Skeletal muscle satellite cell (primary cell): ENCODE data around the gene BMPR1B.
A peak's percentile ranks its signal among the peaks of the same experiment; 100 is the strongest.

Experiments
- H3K27me3 ChIP-seq: 2 replicates; pipeline ENCODE4 v1.7.0; 2013; ENCODE audit warnings: low read length; ENCODE audit not compliant: control insufficient read depth, insufficient read depth
- H3K36me3 ChIP-seq: 2 replicates; pipeline ENCODE4 v1.7.0; 2013; ENCODE audit warnings: mild to moderate bottlenecking, control low read depth, low read length; ENCODE audit not compliant: insufficient read depth
- H3K4me1 ChIP-seq: 2 replicates; pipeline ENCODE4 v1.7.0; 2013; ENCODE audit warnings: low read length; ENCODE audit not compliant: control insufficient read depth, insufficient read depth
- H3K4me2 ChIP-seq: 2 replicates; pipeline ENCODE4 v1.7.0; 2013; ENCODE audit warnings: mild to moderate bottlenecking, low read length
- H3K4me3 ChIP-seq: 2 replicates; pipeline ENCODE4 v1.7.0; 2013; ENCODE audit warnings: low read length
- H3K9ac ChIP-seq: 2 replicates; pipeline ENCODE4 v1.7.0; 2013; ENCODE audit warnings: mild to moderate bottlenecking, low read depth, low read length, moderate library complexity
- H3K9me3 ChIP-seq: replicated peaks from 2 replicates; pipeline ENCODE4 v1.7.0; 2013; ENCODE audit warnings: mild to moderate bottlenecking, control low read depth, low read length

The BMPR1B gene

DNA sequence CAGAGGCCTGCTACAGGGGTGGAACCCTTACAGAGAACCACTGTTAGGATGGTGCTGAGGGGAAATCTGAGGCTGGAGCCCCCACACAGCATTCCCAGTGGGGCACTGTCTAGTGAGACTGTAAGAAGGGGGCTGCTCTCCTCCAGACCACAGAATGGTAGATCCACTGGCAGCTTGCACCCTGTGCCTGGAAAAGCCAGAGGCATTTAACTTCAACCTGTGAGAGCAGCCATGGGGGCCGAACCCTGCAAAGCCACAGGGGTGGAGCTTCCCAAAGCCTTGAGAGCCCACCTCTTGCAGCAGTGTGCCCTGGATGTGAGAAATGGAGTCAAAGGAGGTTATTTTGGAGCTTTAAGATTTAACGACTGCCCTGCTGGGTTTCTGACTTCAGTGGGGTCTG lies 159.4 kb downstream of the BMPR1B start:
- no peaks in the 10 kb centered on the region for H3K27me3 ChIP-seq
- no peaks in the 10 kb centered on the region for H3K9me3 ChIP-seq
- no peak overlapping the region for H3K9ac ChIP-seq
- no peak overlapping the region for H3K4me2 ChIP-seq
- H3K4me1 ChIP-seq: no peaks in the 10 kb centered on the region
- H3K4me3 ChIP-seq: no peak overlapping the region
- H3K36me3 ChIP-seq: no peaks in the 10 kb centered on the region

DNA sequence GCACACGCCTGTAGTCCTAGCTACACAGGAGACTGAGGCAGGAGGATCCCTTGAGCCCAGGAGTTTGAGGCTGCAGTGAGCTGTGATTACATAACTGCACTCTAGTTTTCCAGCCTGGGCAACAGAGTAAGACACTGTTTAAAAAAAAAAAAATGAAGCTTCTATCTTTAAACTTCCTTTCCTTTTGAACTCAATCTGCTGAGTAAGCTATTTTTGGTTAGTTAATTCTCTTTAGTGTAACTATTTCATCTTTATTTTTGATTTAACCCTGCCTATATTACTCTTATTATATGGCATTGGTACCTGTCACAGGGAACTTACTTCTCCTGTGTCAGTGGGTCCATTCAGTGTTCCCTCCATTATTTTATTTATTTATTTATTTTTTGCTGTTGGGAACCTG lies 160.8 kb downstream of the BMPR1B start:
- H3K9ac ChIP-seq: no peak overlapping the region
- no peaks in the 10 kb centered on the region for H3K9me3 ChIP-seq
- no peaks in the 10 kb centered on the region for H3K4me1 ChIP-seq
- H3K27me3 ChIP-seq: no peaks in the 10 kb centered on the region
- no peaks in the 10 kb centered on the region for H3K36me3 ChIP-seq
- no peak overlapping the region for H3K4me3 ChIP-seq
- H3K4me2 ChIP-seq: no peak overlapping the region

DNA sequence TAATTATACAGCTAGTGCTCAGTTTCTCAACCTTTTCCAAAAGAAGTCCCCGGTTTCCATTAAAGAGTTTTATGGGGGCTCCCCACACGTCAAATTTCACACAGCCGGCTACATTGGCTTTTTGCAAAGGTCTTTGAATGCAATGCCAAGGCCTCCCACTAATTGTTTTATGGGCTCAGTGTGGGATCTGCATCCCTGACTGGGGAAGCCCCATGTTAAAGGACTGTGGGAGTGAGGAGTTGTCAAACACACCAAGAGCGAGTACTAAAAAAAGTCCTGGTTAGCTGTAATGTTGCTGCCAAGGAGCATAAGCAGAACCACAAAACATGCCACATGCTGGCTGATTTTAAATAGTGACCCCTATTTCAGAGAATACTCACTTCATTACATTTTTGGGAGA lies 162.6 kb downstream of the BMPR1B start:
- Histone ChIP-seq H3K4me2 (no peak overlapping the region), H3K9me3 (no peaks in the 10 kb centered on the region), H3K4me1 (no peaks in the 10 kb centered on the region), H3K4me3 (no peak overlapping the region), H3K9ac (no peak overlapping the region), H3K27me3 (no peaks in the 10 kb centered on the region), H3K36me3 (no peaks in the 10 kb centered on the region)

DNA sequence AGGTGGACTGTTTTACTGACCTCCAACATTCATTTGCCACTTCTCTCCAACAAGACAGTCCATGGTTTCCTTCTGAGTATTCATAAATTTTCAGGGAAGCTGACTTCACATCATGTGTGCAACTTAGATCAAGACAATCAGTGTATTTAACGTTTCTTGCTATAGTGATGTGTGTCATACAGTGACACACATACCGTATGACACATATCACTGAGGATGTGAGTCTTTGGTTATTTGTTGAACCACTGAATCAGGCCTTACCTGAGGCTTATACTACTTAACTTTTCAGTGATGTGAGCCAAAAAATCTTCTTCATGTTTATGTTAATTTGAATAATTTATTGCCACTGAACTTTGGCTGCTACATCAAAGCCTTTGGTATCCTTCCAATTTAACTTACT lies 166.8 kb downstream of the BMPR1B start:
- Histone ChIP-seq H3K27me3 (no peaks in the 10 kb centered on the region), H3K9ac (no peak overlapping the region), H3K9me3 (no peaks in the 10 kb centered on the region), H3K4me3 (no peak overlapping the region), H3K4me1 (no peaks in the 10 kb centered on the region), H3K36me3 (no peaks in the 10 kb centered on the region), H3K4me2 (no peak overlapping the region)

DNA sequence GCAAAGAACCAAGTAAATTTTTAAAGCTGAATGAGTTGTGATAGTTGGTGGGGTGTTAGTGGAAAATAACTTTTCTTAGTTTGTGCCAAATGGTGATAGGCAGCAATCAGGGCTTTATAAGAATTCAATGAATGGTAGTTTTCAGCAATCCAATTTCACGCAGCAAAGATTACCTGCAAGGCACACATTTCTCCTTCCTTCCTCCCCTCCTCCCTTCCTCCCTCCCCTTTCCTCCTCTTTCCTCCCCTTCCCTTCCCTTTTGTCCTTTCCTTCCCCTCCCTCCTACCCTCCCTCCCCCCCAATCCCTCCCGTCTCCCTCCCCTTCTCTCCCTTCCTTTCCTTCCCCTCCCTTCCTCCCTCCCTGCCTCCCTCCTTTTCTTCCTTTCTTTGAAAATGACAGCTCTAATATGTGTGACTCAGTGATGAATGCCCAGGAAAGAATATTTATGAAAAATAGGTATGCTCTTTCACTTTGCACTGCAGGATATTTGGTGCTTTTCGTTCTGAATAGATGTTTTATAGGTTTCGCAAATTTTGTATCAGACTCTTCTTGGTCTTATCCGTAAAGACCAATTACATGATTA lies 168.1 kb downstream of the BMPR1B start:
- H3K9me3 ChIP-seq: no peaks in the 10 kb centered on the region
- no peak overlapping the region for H3K4me3 ChIP-seq
- H3K36me3 ChIP-seq: no peaks in the 10 kb centered on the region

DNA sequence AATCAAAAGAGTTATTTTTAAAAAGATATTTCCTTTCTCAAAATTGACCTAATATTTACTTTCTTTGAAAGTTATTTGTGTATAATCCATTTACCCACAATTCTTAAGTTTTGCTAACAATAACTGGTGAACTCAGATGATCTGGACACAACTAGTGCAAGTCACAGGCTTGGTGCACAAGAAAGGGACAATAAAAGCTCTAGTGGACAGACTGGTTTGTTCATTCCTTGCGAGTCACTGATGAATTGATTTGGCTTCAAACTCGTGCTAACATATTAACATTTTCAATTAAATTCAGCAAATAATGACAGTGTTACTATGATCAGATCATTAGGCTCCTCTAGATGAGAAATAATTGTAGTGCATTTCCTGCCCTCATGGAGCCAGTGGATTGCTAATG lies 169.2 kb downstream of the BMPR1B start:
- Histone ChIP-seq H3K4me1 (no peaks in the 10 kb centered on the region), H3K9ac (no peak overlapping the region), H3K9me3 (no peaks in the 10 kb centered on the region), H3K4me2 (no peak overlapping the region), H3K4me3 (no peak overlapping the region), H3K36me3 (no peaks in the 10 kb centered on the region), H3K27me3 (no peaks in the 10 kb centered on the region)

More for the DNA sequence above, 168.1 kb downstream of the BMPR1B start:
- Histone ChIP-seq H3K4me2 (no peak overlapping the region), H3K9ac (no peak overlapping the region), H3K4me1 (no peaks in the 10 kb centered on the region), H3K27me3 (no peaks in the 10 kb centered on the region)

DNA sequence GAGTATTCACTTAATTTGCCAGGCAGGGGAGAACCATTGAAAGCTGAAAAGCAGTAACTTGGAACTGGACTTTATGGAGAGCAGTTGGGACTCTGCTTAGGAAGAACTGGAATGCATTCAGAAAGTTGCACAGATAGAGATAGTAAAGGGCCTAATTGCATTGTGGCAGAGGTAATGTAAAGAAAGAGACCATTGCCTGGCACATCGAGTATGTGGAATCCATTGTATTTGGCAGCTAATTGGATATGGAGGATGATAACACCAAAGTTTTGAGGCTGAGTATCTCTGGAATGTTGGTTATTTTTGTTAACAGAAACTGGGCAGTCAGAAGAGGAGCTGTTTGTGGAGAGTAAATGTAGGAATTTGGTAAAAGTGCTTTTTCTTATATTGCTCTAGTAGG lies 169.9 kb downstream of the BMPR1B start:
- Histone ChIP-seq H3K36me3 (no peaks in the 10 kb centered on the region), H3K27me3 (no peaks in the 10 kb centered on the region), H3K4me1 (no peaks in the 10 kb centered on the region)

DNA sequence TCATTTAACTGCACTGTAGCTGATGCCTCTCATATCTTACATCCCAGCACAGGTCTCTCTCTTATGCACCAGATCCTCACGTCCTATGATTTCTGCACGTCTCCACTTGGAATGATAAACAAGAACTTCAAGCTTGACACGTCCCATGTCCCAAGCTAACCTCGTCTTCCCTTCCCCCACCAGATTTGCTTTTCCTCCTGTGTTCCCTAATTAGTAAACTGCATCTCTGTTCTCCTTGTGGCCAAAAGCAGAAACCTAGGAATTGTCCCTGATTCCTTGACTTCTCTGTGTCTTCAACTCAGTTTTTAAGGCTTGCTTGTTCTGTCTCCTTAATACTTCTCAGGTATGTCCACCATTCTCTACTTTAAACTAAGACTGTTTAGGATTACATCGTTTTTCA lies 171.9 kb downstream of the BMPR1B start:
- Histone ChIP-seq H3K4me2 (no peak overlapping the region), H3K4me3 (no peak overlapping the region), H3K4me1 (peaks cover 14% of the 10 kb centered on the region), H3K9me3 (no peaks in the 10 kb centered on the region), H3K36me3 (no peaks in the 10 kb centered on the region), H3K9ac (no peak overlapping the region), H3K27me3 (no peaks in the 10 kb centered on the region)

More for the DNA sequence above, 169.9 kb downstream of the BMPR1B start:
- Histone ChIP-seq H3K4me2 (no peak overlapping the region), H3K4me3 (no peak overlapping the region), H3K9ac (no peak overlapping the region), H3K9me3 (no peaks in the 10 kb centered on the region)

DNA sequence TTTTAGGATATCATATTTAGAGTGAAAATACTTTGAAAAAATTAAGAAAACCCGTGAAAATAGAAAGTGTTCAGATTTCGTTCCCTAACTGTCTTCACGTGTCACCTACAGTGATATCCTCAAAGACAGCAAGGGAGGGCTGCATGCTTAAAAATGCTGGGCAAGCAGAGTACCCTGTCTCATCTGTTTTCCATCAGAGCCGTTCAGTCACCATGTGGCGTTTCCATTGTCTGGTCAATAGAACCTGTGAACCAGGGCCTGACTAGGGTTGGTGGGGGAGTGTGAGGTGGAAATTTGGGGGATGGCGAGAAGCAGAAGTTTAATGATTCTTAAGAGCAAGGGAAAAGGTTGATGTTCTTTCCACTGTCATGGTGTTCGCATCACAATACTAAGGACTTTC lies 173.9 kb downstream of the BMPR1B start:
- Histone ChIP-seq H3K4me2 (no peak overlapping the region), H3K9ac (no peak overlapping the region), H3K4me1 (peaks cover 32% of the 10 kb centered on the region), H3K36me3 (no peaks in the 10 kb centered on the region), H3K27me3 (no peaks in the 10 kb centered on the region), H3K9me3 (no peaks in the 10 kb centered on the region), H3K4me3 (no peak overlapping the region)

DNA sequence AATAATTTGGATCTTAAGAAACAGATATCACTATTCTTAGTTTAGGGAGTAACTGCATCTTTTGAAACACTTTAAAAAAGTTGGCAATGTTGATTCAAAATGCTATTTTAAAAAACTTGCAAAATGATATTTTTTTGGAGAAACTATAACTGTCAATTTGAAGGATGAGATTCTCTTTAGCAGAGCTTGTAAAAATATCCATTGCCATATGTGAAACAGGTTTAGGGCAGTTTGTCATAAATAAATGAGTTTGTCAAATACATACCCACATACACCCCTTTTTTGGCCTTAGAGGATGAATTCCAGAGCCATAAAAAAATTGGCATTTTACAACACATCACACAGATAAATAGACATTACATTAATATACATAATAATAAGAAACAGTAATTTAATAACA lies 174.6 kb downstream of the BMPR1B start:
- Histone ChIP-seq H3K9ac (no peak overlapping the region), H3K9me3 (no peaks in the 10 kb centered on the region), H3K4me1 (peaks cover 35% of the 10 kb centered on the region)

DNA sequence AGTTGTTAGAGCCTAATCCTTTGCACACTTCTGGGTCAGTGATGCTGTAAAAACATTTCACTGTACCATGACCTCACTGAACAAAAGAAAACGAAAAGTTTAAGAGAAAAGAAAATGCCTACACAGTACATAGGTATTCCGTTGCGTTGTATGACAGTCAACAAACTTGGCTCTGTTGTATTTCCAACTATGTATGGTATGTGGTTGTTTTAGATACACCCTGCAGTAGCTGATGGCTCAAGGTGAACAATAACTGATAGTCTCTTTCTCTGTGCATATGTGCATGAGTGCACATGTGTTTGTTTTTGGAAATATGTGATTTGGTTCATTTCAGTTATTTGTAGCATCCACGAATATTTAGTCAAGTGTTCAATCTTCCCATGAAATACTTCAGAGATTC lies 176.0 kb downstream of the BMPR1B start:
- no peaks in the 10 kb centered on the region for H3K36me3 ChIP-seq
- H3K9me3 ChIP-seq: no peaks in the 10 kb centered on the region
- H3K27me3 ChIP-seq: no peaks in the 10 kb centered on the region
- peak overlapping the region; percentile 56 for H3K4me3 ChIP-seq
- no peak overlapping the region for H3K9ac ChIP-seq
- peaks cover 35% of the 10 kb centered on the region for H3K4me1 ChIP-seq
- peak overlapping the region; percentile 80 for H3K4me2 ChIP-seq

More for the DNA sequence above, 174.6 kb downstream of the BMPR1B start:
- H3K27me3 ChIP-seq: no peaks in the 10 kb centered on the region
- H3K4me2 ChIP-seq: no peak overlapping the region
- H3K4me3 ChIP-seq: no peak overlapping the region
- H3K36me3 ChIP-seq: no peaks in the 10 kb centered on the region

DNA sequence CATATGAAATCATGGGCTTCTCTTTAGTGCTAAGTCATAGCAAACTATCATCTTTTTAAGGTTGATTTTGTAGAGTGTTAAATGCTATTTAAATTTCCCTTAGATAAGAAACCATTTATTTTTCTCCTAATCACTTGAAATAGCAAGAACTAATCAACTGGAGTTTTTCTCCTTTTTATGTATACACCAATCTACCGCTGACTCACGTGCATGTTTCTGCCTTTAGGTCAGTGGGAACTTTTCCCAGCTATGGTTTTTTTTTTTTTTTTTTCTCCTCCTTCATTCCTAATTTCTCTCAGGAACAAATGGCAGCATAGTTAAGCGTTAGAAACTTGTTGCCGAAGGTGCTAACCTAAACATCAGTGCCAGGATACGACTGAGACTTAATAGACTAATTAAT lies 176.4 kb downstream of the BMPR1B start:
- H3K4me2 ChIP-seq: peak overlapping the region; percentile 80
- H3K36me3 ChIP-seq: no peaks in the 10 kb centered on the region
- H3K4me1 ChIP-seq: peaks cover 37% of the 10 kb centered on the region
- H3K27me3 ChIP-seq: no peaks in the 10 kb centered on the region
- peak overlapping the region; percentile 49 for H3K9ac ChIP-seq
- H3K4me3 ChIP-seq: peak overlapping the region; percentile 56
- H3K9me3 ChIP-seq: no peaks in the 10 kb centered on the region
